Hematopoietic multipotent progenitor cell treated with erythropoietin and hydrocortisone succinate and interleukin-3 and kit ligand, for 17 days (in vitro differentiated cells): ENCODE data around the gene HAUS2.
A peak's percentile ranks its signal among the peaks of the same experiment; 100 is the strongest.
"Not testable (repeated sequence)": the region's sequence is repeated elsewhere in the genome, so short reads cannot be mapped to it uniquely, and the experiment has no call there.

ENCODE experiments used
- DNase-seq: peaks from one replicate; pipeline ENCODE4 v3.0.0-alpha.2; 2015; ENCODE audit warnings: low spot score

HAUS2 gene

GRCh38 chr15:42548249-42549031, at the start of gene HAUS2, which contains the start of gene LRRC57:
Gene HAUS2, plus strand, starts transcription at chr15:42548838. Its CDS starts 35 bp downstream, at chr15:42548873.
Gene LRRC57, minus strand, starts transcription at chr15:42548793. Its CDS starts 359 bp downstream, at chr15:42548434.
- peak; percentile 91 for DNase-seq

GRCh38 chr15:42499858-42500609, 48.6 kb upstream of the HAUS2 start:
- peak; percentile 84 for DNase-seq

- peak; percentile 44 for DNase-seq
Observed at GRCh38 chr15:42502477-42502876, 46.2 kb upstream of the HAUS2 start.

- no peak for DNase-seq
Observed at GRCh38 chr15:42503825-42504224, 44.8 kb upstream of the HAUS2 start.

GRCh38 chr15:42504631-42505030, 44.0 kb upstream of the HAUS2 start:
- no peak for DNase-seq

GRCh38 chr15:42507514-42507913, 41.1 kb upstream of the HAUS2 start:
- no peak for DNase-seq

GRCh38 chr15:42508263-42508690, 40.4 kb upstream of the HAUS2 start:
- DNase-seq: no peak

GRCh38 chr15:42510258-42511006, 38.2 kb upstream of the HAUS2 start:
- DNase-seq: no peak

GRCh38 chr15:42511007-42511391, 37.6 kb upstream of the HAUS2 start:
- DNase-seq: no peak

- DNase-seq: no peak
Observed at GRCh38 chr15:42523331-42523730, 25.3 kb upstream of the HAUS2 start.

- no peak for DNase-seq
Observed at GRCh38 chr15:42528970-42529369, 19.7 kb upstream of the HAUS2 start.

- DNase-seq: no peak
Observed at GRCh38 chr15:42533246-42533645, 15.4 kb upstream of the HAUS2 start.

GRCh38 chr15:42544853-42545629, 3.6 kb upstream of the HAUS2 start:
- no peak for DNase-seq

- peak; percentile 61 for DNase-seq
Observed at GRCh38 chr15:42547918-42548248, 755 bp upstream of the HAUS2 start.

GRCh38 chr15:42549032-42549491, 424 bp downstream of the HAUS2 start:
- no peak for DNase-seq

GRCh38 chr15:42549741-42550392, 1.2 kb downstream of the HAUS2 start:
- peak; percentile 60 for DNase-seq

- no peak for DNase-seq
Observed at GRCh38 chr15:42553554-42553953, 4.9 kb downstream of the HAUS2 start.

GRCh38 chr15:42556550-42557207, 8.0 kb downstream of the HAUS2 start:
- not testable (repeated sequence) for DNase-seq

GRCh38 chr15:42558739-42559138, 10.1 kb downstream of the HAUS2 start:
- no peak for DNase-seq

- peak; percentile 95 for DNase-seq
Observed at GRCh38 chr15:42575188-42576039, 26.8 kb downstream of the HAUS2 start, which contains the start of gene STARD9. Gene STARD9, plus strand, starts transcription at chr15:42575606. Its CDS starts 110 bp downstream, at chr15:42575716.
